GM12874 (cell line): ENCODE measurements around the gene ZBTB7C.

Experiments
- CTCF ChIP-seq: IDR thresholded peaks from 2 replicates; pipeline ENCODE4 v1.5.1; 2011; ENCODE audit warnings: low read depth, mild to moderate bottlenecking, control low read depth, low read length, moderate library complexity; ENCODE audit not compliant: insufficient read depth

The ZBTB7C gene

GRCh38 chr18:48363175-48363574, 46.0 kb downstream of the ZBTB7C start:
- no peak for TF ChIP-seq CTCF

GRCh38 chr18:48361801-48362200, 47.4 kb downstream of the ZBTB7C start:
- no peak for TF ChIP-seq CTCF

- no peak for TF ChIP-seq CTCF
Observed at GRCh38 chr18:48360376-48361021, 48.7 kb downstream of the ZBTB7C start.

GRCh38 chr18:48359626-48360025, 49.6 kb downstream of the ZBTB7C start:
- TF ChIP-seq CTCF, result no peak

- TF ChIP-seq CTCF, result no peak
Observed at GRCh38 chr18:48358868-48359267, 50.3 kb downstream of the ZBTB7C start.

GRCh38 chr18:48356909-48357631, 52.1 kb downstream of the ZBTB7C start:
- no peak for TF ChIP-seq CTCF

GRCh38 chr18:48356151-48356745, 52.9 kb downstream of the ZBTB7C start:
- TF ChIP-seq CTCF, result no peak
